HEK293 (cell line): ENCODE measurements around the gene NCR3LG1.

Experiments used
- CTCF ChIA-PET: fragments of 350-600 bp; formaldehyde crosslinking; extraction: SDS; loops from one replicate; lab custom pipeline; 2021; ENCODE audit warnings: antibody characterized with exemption; lab: Yijun Ruan, JAX
- POLR2A ChIA-PET: fragments of 300-600 bp; formaldehyde crosslinking; extraction: SDS; loops from one replicate; lab custom pipeline; 2020; ENCODE audit warnings: antibody characterized with exemption, inconsistent platforms; lab: Yijun Ruan, JAX
- H3K27ac ChIP-seq: fragments of 200-500 bp; sonication (Bioruptor generic); 2 replicates; pipeline ENCODE4 v1.5.1; 2014; ENCODE audit warnings: low read depth, low read length, control low read depth, inconsistent platforms; ENCODE audit errors: extremely low read depth
- H3K36me3 ChIP-seq, 2 experiments: fragments of 200-500 bp in 1 of 2; sonication (Bioruptor generic) in 1 of 2; 1 replicate in 1 of 2; 2 replicates in 1 of 2; pipeline ENCODE4 v1.5.1; 2014 to 2017; ENCODE audit warnings: inconsistent platforms in 2 of 2, low read length in 2 of 2; ENCODE audit not compliant: control insufficient read depth in 2 of 2, insufficient read depth in 1 of 2
- H3K4me1 ChIP-seq: fragments of 200-500 bp; sonication (Bioruptor generic); 2 replicates; pipeline ENCODE4 v1.5.1; 2014; ENCODE audit warnings: mild to moderate bottlenecking, low read length, inconsistent platforms; ENCODE audit not compliant: control insufficient read depth, insufficient read depth
- H3K4me3 ChIP-seq: 2 replicates; pipeline ENCODE4 v1.5.1; 2011; ENCODE audit warnings: low read depth, mild to moderate bottlenecking, control low read depth, low read length, moderate library complexity
- H3K9me3 ChIP-seq: fragments of 200-500 bp; sonication (Bioruptor generic); 2 replicates; pipeline ENCODE4 v1.5.1; 2014; ENCODE audit warnings: low read depth, low read length, inconsistent platforms; ENCODE audit not compliant: control insufficient read depth, insufficient read depth
- EGR2 ChIP-seq: fragments of 450-650 bp; formaldehyde crosslinking; IDR thresholded peaks from 2 replicates; pipeline ENCODE4 v1.5.1; 2016; ENCODE audit warnings: low read depth, missing biosample characterization, missing genetic modification characterization
- GLI4 ChIP-seq: fragments of 450-650 bp; formaldehyde crosslinking; IDR thresholded peaks from 2 replicates; pipeline ENCODE4 v1.5.1; 2016; ENCODE audit warnings: missing biosample characterization, missing genetic modification characterization
- HOXD13 ChIP-seq: sonication (generic); formaldehyde crosslinking; IDR thresholded peaks from 2 replicates; pipeline ENCODE4 v1.8.0; 2022; ENCODE audit warnings: missing genetic modification reagents, borderline replicate concordance
- SP7 ChIP-seq: fragments of 450-650 bp; formaldehyde crosslinking; IDR thresholded peaks from 2 replicates; pipeline ENCODE4 v1.5.1; 2016; ENCODE audit warnings: missing biosample characterization, missing genetic modification characterization
- ZNF112 ChIP-seq: fragments of 450-650 bp; formaldehyde crosslinking; IDR thresholded peaks from 2 replicates; pipeline ENCODE4 v1.5.0; 2017; ENCODE audit warnings: missing biosample characterization, missing genetic modification characterization
- ZNF155 ChIP-seq: fragments of 450-650 bp; formaldehyde crosslinking; IDR thresholded peaks from 2 replicates; pipeline ENCODE4 v1.5.1; 2016; ENCODE audit warnings: missing biosample characterization, missing genetic modification characterization
- ZNF157 ChIP-seq: fragments of 450-650 bp; formaldehyde crosslinking; IDR thresholded peaks from 2 replicates; pipeline ENCODE4 v1.5.1; 2016; ENCODE audit warnings: missing biosample characterization, missing genetic modification characterization
- ZNF341 ChIP-seq: fragments of 450-650 bp; formaldehyde crosslinking; IDR thresholded peaks from 2 replicates; pipeline ENCODE4; 2016; ENCODE audit warnings: low read depth, missing biosample characterization, missing genetic modification characterization
- ZNF555 ChIP-seq: fragments of 450-650 bp; formaldehyde crosslinking; conservative IDR thresholded peaks from 2 replicates; pipeline ENCODE4 v1.5.1; 2017; ENCODE audit warnings: missing biosample characterization, mild to moderate bottlenecking, missing genetic modification characterization, inconsistent platforms
- ZNF561 ChIP-seq: fragments of 450-650 bp; IDR thresholded peaks from 2 replicates; pipeline ENCODE4 v1.5.1; 2018; ENCODE audit warnings: missing biosample characterization, missing genetic modification characterization, borderline replicate concordance
- TF ChIP-seq, protein P1 (sequence below): fragments of 450-650 bp; formaldehyde crosslinking; IDR thresholded peaks from 2 replicates; pipeline ENCODE4 v1.5.1; 2016; ENCODE audit warnings: missing biosample characterization, missing genetic modification characterization
- TF ChIP-seq, protein P2 (sequence below): fragments of 450-650 bp; formaldehyde crosslinking; IDR thresholded peaks from 2 replicates; pipeline ENCODE4 v1.5.1; 2017; ENCODE audit warnings: missing biosample characterization, missing genetic modification characterization

The NCR3LG1 gene

DNA sequence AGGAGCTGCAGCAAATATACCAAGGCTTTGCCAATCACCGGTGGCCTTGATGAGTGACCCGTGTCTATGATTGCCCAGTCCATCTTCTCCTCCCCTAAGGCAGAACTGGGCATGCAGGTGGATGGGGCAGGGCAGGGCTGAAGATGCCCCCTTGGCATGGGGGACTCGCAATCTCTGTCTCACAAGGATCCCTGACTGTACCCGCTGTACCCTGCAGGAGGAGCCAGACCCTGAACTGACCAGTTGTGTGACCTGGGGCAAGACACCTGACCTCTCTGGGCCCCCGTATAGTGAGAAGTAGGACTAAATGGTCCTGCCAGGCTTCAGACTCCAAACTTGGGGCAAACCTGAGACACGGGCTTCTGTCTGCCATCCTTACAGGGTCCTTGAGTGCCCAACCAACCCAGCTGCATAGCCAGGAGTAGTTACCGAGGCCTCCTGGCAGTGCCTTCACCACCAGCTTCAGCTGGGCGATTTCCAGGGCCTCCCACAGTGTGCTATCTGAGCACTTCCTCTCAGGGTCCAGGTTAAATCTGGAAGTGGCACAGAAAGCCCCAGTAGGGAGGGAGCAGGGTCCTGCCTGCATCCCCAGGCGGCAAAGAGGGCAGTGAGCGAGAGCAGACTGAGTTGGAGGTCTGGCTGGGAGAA, 43.3 kb downstream of the NCR3LG1 start:
- no peaks in the 10 kb centered on the region for H3K9me3 ChIP-seq
- H3K4me1 ChIP-seq: no peaks in the 10 kb centered on the region
- H3K4me3 ChIP-seq: no peak overlapping the region
- ChIA-PET POLR2A (no interaction called here), CTCF (no interaction called here)
- no peak overlapping the region for H3K27ac ChIP-seq
- TF ChIP-seq ZNF157 (tag by site-specific recombination) (no peak), ZNF341 (tag by site-specific recombination) (no peak), ZNF112 (tag by site-specific recombination) (no peak), GLI4 (tag by site-specific recombination) (no peak), ZNF155 (no peak), HOXD13 (CRISPR knock-in tag) (no peak), EGR2 (tag by site-specific recombination) (no peak), ZNF555 (tag by site-specific recombination) (no peak)
- TF ChIP-seq, protein P1, sequence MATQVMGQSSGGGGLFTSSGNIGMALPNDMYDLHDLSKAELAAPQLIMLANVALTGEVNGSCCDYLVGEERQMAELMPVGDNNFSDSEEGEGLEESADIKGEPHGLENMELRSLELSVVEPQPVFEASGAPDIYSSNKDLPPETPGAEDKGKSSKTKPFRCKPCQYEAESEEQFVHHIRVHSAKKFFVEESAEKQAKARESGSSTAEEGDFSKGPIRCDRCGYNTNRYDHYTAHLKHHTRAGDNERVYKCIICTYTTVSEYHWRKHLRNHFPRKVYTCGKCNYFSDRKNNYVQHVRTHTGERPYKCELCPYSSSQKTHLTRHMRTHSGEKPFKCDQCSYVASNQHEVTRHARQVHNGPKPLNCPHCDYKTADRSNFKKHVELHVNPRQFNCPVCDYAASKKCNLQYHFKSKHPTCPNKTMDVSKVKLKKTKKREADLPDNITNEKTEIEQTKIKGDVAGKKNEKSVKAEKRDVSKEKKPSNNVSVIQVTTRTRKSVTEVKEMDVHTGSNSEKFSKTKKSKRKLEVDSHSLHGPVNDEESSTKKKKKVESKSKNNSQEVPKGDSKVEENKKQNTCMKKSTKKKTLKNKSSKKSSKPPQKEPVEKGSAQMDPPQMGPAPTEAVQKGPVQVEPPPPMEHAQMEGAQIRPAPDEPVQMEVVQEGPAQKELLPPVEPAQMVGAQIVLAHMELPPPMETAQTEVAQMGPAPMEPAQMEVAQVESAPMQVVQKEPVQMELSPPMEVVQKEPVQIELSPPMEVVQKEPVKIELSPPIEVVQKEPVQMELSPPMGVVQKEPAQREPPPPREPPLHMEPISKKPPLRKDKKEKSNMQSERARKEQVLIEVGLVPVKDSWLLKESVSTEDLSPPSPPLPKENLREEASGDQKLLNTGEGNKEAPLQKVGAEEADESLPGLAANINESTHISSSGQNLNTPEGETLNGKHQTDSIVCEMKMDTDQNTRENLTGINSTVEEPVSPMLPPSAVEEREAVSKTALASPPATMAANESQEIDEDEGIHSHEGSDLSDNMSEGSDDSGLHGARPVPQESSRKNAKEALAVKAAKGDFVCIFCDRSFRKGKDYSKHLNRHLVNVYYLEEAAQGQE (tag by site-specific recombination): no peak
- TF ChIP-seq, all 188 proteins: peak for 0
- H3K36me3 ChIP-seq: no peaks in the 10 kb centered on the region

DNA sequence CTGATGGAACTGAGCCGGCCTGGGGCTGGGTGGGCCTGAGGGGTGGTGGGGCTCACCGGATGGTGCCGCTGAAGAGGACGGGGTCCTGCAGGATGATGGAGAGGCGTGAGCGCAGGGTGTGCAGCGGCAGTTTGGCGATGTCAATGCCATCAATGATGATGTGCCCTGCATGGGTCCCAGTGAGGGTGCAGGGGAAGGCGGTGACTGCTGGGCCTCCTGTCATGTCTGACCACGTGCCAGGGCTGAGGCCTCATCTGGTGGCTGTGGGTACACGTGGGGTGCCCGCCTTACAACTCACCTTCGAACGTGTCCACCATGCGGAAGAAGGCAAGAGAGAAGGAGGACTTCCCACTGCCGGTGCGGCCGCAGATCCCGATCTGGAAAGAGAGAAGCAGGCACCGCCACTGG, 44.0 kb downstream of the NCR3LG1 start:
- ChIA-PET CTCF (interaction anchor here (1.6 kb wide), 1 partner anchor 12 kb away, joined by 3 read pairs; no protein-coding TSS in a partner anchor), POLR2A (no interaction called here)
- H3K36me3 ChIP-seq: no peaks in the 10 kb centered on the region
- TF ChIP-seq, protein P2, sequence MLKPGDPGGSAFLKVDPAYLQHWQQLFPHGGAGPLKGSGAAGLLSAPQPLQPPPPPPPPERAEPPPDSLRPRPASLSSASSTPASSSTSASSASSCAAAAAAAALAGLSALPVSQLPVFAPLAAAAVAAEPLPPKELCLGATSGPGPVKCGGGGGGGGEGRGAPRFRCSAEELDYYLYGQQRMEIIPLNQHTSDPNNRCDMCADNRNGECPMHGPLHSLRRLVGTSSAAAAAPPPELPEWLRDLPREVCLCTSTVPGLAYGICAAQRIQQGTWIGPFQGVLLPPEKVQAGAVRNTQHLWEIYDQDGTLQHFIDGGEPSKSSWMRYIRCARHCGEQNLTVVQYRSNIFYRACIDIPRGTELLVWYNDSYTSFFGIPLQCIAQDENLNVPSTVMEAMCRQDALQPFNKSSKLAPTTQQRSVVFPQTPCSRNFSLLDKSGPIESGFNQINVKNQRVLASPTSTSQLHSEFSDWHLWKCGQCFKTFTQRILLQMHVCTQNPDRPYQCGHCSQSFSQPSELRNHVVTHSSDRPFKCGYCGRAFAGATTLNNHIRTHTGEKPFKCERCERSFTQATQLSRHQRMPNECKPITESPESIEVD: no peak
- no peak for TF ChIP-seq SP7 (tag by site-specific recombination)
- no peak for TF ChIP-seq ZNF561 (tag by site-specific recombination)
- TF ChIP-seq, protein P1 (tag by site-specific recombination): no peak
- H3K9me3 ChIP-seq: no peaks in the 10 kb centered on the region
- no peaks in the 10 kb centered on the region for H3K4me1 ChIP-seq
- no peak overlapping the region for H3K27ac ChIP-seq
- H3K4me3 ChIP-seq: no peak overlapping the region
